HS-5 (cell line): Measurements from ENCODE around the gene ZNF511.

ENCODE experiments used
- DNase-seq: peaks from one replicate; pipeline ENCODE4 v3.0.0-alpha.2; 2012; ENCODE audit warnings: low read depth

The ZNF511 gene

GRCh38 chr10:133335246-133336117, 26.8 kb downstream of the ZNF511 start:
- no peak for DNase-seq

DNA sequence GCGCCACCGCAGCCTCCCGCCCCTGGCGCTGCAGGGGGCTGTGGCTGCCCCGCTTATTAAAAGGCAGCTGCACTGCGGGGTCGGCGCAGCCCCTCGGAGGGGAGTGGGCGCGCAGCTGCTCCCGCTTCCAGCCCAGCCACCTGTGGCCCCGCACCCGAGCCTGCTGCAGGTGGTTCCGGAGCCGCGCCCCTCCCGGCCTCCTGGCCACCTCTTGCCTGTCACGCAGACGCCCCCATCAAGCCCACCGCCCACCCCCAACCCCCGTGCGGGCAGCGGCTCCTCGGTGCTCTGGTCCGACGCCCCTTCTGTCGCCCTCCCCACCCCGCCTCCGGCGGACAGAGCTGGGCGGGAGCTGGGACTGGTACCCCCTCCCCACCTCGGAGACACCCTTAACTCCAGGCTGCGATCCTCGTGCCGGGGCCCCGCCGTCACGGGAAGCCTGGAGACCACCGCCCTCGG, 27.4 kb downstream of the ZNF511 start:
- DNase-seq: no peak

DNA sequence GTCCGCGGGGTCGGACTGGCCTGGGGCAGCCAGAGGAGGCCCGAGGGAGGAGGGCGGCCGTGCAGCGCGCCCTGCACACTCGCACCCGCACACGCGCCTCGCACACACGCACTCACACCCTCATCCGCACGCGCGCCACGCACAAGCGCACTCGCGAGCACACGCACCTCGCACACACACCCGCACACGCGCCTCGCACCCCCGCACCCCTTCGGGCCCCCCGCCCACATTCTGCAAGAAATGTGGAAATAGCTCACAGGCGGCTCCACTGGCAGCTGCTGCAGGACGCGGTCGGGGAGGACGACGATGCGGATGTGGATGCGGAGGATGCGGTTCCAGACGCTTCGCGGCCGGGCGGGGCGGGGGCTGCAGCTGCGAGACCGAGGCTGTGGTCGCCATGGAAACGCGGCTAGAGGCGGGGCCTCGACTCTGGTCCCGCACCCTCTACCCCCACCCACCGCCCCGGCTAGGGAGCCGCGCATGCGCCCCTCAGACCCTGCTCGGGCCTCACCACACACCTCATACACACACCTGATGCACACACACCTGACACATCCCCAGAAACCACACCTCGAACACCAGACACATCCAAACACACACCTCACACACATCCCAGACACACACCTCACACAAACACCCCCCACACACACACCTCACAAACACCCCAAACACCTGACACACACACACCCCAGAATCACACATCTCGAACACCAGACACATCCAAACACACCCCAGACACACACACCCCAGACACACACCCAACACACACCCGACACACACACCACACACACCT, 28.1 kb downstream of the ZNF511 start, which contains the start of gene CALY:
CALY (minus strand) TSS at position 320 of the 793 bp plus-strand sequence. CDS start 7,907 bp downstream, outside the sequence.
- DNase-seq: no peak

DNA sequence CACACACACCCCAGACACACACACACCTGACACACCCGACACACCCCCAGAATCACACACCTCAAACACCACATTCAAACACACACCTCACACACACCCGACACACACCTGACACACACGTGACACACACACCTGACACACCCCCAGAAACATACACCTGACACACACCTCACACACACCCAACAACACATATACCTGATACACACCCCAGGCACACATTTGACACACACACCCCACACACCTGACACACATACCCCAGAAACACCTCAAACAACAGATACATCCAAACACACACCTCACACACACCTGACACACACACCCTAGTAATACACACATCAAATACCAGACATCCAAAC, 28.6 kb downstream of the ZNF511 start:
- no peak for DNase-seq

DNA sequence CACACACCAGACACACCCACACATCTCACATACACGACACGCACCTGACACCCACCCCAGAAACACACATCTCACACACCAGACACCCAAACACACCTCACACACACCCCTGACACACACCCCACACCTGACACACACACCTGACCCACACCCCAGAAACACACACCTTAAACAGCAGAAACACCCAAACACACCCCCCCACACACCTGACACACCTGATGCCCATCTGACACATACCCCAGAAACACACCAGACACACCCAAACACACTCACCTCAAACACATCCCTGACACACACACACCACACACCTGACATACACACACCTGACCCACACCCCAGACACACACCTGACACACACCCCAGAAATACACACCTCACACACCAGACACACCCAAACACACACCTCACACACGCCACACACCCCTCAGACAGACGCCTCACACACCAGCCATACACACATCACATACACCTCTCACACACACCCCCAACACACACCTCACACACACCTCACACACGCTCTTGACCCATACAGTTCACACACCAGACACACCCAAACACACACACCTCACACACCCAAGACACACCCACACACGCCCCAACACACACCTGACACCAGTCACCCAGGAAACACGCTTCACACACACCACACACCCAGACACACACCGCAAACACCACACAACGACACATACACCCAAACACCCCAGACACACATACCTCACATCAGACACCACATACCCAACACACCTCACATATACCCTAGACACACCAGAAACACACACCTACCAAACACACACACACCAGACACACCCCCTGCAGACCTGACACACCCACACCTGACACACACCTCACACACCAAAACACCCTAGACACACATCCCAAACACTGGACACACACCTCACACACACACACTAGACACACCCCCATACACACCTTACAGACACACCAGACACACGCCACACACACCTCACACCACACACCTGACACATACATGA, 29.7 kb downstream of the ZNF511 start:
- DNase-seq: no peak

DNA sequence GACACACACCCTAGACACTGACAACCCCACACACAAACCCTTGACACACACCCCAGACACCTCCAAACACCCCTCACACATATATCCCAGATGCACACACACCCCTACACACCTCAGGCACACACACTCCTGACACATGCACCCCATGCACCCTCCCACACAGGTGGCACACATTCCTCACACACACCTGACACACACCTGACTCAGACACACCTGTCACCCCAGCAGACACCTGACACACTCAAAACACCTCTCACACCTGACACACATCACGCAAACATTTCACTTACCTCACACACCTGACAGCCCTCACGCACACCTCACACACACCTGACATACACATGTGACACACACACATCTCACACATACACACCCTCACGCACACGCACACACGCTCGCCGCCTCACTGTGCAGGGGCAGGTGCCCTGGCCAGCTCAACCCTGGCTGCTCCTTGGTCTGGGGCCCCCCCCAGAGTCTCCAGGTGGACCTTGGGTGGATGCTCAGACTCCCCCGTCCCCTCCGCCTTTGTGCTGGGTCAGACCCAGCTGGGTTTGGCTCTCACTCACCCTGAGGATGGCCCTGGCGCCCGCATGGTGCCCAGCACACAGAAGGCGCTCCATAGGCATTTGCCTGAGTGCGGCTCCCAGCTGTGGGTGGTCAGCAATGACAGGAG, 31.1 kb downstream of the ZNF511 start:
- DNase-seq: no peak

DNA sequence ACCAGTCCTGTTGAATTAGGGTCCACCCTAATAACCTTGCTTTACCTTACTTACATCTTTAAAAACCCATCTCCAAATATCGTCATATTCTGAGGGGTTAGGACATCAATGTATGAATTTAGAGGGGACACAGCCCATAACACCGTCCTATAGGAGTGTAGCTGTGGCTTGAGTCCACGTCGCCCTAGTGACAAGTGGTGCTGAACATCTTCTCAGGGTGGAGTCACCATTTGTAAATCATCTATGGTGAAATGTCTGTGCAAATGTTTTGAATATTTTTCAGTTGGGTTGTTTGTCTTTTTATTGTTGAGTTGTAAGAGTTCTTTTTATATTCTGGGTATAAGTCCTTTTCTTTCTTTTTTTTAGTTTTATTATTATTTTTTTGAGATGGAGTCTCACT, 33.3 kb downstream of the ZNF511 start:
- DNase-seq: no peak

DNA sequence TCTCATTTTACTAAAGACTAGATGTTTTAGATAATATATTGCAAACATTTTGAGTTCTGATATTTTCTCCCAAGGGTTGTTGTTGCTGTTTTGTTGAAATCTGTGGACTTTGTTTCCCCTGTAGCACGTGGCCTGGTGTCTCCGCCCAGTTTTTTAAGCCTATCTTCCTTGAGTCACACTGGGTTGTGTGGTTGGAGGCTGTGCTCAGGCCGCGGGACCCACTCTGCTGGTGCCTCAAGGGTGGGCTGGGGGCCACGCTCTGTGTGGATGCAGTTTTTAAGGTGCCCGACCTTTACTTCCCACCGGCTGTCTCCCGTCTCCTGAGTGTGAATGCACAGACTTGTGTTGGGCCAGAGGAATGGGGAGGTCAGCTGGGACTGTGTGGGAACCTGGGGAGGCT, 34.2 kb downstream of the ZNF511 start:
- no peak for DNase-seq

DNA sequence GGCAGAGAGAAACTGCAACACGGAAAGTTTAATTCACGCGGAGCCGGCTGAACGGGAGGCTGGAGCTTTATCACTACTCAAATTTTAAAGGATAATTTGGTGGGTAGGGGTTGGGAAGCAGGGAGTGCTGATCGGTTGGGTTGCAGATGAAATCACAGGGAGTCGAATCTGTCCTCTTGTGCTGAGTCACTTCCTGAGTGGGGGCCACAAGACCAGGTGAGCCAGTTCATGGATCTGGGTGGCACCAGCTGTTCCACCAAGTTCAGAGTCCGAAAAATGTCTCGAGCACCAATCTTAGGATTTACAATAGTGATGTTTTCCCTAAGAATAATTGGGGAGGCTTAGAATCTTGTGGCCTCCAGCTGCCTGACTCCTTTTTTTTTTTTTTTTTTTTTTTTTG, 34.8 kb downstream of the ZNF511 start:
- no peak for DNase-seq

DNA sequence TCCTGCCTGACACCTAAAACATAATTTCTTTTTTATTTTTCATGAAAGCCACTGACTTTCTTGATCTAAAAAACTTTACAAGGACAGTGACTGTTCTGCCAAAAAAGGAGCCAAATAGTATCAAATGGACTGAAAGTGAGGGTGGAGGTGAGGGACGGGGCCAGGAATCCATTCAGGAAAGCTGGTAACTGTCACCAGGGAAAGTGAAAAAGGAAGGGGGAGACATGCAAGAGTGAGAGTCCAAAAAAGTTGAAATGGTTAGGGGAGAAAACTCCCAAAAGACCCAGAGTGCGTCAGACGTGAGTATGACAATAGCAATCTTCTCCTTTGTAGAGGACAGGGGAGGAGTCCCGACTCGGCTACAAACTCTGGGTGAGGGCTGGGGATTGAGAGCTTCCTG, 35.5 kb downstream of the ZNF511 start:
- DNase-seq: no peak

DNA sequence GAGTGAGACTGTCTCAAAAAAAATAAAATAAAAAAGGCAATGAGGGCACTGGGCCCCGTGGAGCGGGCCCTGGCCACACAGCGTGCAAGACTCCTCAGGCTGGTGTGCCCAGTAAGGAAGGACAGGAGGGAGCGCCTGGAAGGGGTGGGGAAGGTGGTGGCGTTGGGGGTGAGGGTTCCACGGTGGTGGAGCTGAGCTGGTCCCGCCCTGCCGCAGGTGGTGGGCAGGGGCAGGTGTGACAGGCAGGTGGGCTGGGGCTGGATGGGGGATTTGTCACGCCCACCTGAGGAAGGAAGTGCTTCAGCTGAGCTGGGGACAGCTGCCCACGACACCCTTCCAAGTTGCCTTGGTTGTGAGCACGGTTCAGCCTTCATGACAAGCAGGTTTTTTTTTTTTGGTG, 37.7 kb downstream of the ZNF511 start:
- DNase-seq: no peak

- DNase-seq: no peak
These were observed 39.2 kb downstream of the ZNF511 start for GRCh38 chr10:133347710-133348517.

DNA sequence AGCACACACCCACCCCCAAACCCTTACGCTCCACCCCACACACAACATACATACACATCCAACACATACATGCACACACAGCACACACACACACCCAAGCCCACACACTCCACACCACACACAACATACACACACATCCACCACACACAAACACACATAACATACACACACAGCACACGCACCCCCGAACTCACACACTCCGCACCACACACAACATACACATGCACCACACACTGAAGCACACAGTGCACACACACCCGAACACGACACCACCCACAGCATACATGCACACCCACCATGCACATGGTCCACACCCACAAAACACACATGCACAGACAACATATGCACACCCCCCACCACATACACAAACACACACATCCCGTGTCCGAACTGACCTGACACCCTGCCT, 40.5 kb downstream of the ZNF511 start:
- DNase-seq: no peak

DNA sequence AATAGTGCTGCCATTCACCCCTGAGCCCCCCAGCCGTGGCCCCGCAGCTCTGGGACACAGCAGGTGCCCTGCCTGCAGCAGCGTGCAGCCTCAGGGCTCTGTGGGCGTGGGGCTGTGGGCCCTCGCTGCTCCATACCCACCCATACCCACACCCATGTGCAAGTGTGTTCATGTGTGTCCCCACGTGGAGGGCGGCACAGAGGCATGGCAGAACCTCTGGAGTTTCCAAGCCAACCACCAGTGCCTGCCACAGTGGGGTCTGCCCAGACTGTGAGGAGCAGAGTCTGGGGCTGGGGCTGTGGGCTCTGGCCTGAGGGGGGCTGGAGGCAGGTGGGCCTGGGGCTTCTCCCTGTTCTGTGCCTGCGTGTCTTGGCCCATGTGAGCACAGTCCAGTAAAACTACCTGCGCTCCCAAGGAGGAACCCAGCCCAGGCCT, 40.9 kb downstream of the ZNF511 start:
- DNase-seq: no peak

- DNase-seq: no peak
These were observed 41.7 kb downstream of the ZNF511 start for GRCh38 chr10:133350283-133350949.

DNA sequence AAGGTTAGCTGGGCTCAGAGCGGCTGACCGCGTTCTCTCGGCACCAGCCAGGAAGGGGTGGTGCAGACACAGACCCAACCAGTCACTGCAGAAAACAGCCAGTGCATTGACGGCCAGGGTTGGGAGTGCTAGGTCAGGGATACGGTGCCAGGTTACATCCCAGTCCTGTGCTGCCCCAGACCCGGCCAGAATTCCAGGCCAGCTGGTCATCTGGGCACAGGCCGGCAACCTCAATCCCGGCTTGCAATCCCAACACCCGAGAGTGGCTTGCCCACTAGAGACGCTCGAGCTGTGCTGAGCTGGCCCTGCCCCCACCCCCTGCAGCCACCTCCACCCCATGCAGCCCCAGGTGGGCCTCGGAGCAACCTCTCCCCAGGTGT, 42.2 kb downstream of the ZNF511 start:
- DNase-seq: no peak

DNA sequence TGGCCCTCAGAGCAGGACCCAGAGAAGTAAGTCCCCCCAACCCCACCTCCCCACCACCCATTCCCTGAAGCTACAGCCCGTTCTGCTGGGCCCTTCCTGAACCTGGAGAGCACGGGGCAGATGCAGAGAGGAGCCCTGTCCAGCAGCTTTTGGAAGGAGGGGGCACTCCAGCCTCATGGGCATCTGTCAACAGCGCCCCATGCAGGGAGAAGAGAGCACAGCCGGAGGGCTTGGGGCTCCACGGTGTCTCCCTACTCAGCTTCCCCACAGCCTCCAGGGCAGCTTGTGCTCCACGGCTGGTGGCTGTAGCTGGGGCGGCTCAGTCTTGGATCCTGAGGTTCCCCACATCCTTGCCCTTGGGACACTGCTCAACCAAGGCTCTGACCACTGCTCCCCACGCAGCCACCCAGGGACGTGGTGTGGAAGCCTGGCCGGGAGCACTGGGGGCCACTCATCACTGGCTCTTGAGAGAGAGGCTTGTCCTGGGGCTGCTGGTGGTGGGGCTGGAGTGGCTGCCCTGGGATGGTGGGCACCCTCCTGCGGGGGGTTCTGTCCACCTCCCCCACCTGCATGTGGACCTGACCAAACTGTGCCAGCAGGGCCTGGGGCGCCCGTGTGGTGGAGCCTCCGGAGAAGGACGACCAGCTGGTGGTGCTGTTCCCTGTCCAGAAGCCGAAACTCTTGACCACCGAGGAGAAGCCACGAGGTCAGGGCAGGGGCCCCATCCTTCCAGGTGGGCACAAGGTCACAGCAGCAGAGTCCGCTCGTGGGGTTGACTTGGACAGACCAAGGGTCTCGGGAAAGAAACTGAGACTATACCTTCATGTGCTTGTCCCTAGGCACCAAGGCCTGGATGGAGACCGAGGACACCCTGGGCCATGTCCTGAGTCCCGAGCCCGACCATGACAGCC, 42.9 kb downstream of the ZNF511 start:
- DNase-seq: no peak

DNA sequence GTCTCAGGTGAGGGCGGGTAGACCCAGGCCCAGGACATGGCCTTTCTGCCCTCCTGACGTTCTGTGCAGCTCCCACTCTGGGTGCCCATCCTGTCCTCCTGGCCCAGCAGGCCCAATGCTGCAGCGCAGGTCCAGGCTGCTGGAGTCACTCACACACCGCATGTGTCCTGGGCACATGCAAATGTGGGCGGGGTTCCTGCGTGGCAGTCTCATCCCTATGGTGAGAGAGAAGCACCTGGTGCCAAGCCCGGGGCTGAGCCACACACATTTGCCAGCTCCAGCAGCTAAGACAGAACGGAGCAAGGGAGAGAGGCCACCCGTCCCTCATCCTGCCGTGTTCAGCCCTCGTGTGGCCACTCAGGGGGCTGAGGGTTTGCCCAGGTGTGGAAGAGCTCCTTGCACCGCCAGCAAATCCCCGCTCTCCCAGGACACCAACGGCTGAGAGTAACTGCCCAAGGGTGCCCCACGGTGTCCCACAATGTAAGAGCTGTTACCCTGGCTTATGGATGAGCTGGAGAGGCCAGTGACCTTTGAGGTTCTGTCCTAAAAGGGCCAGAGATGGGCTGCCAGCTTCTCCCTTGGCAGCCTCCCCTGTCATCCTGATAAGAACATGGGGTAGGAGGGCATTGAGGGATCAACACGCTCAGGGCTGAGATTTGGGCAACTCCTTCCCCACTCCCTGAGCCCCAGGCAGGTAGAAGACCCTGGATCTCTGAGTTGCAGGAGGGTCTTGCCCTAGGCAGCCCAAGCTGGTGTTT, 44.7 kb downstream of the ZNF511 start:
- no peak for DNase-seq
